NCI-H2171 treated with DMSO at 0.1 percent for 48 hours (cell line): Measurements from ENCODE around the gene PEAK3.

Experiments
- DNase-seq: peaks from one replicate; lab custom pipeline; 2025; lab: John Stamatoyannopoulos, UW

Gene PEAK3

DNA sequence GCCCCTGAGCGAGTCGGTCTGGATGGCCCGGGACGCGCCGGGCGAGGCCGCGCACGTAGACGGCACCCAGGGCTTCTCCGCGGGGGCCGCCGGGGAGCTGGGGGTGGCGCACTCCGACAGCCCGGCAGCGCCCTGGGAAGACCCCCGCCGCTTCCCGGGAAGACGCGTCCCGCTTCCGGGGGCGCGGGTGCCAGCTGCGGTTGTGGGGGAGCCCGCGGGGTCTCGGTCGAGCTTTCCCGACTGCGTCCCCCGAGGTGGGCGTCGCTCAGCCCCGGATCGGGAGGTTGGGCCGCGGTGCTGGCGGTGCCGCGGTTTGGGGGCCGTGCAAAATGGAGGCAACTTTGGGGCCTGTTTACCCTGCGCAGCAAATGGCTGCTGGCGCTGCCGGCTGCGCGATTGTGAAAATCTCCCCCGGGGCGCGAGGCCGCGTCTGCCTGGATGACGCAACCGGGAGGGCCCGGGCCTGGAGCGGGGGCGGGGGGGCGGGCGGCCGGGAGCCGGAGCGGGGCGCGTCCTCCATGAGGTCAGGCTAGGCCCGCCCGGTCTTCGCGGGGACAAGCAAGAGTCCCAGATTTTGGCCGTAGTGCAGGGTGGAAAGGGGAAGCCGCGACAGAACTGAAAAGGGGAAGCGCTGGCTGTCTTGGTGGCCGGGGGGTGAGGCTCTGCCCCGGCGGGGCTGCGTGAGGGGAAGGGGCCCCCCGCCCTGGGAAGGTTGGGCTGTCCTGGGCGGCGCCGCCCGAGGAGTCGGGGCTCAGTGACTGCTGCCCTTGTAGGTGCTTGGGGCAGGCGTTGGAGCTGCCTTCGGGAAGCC, 11.3 kb downstream of the PEAK3 start:
- DNase-seq = peak; percentile 30

DNA sequence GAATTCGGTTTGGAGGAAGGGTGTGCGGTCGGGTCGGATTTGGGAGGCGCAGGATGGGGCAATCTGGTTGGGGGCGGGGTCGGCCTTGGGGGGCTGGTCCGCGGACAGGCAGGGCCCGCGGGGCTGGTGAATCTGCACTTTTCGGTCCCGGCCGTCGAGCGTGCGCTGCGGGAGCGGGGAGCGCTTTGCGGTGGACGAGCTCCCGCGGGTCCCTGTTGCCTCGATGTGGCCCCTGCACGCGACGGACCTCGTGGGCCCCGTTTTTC, 11.9 kb downstream of the PEAK3 start:
- no peak for DNase-seq

DNA sequence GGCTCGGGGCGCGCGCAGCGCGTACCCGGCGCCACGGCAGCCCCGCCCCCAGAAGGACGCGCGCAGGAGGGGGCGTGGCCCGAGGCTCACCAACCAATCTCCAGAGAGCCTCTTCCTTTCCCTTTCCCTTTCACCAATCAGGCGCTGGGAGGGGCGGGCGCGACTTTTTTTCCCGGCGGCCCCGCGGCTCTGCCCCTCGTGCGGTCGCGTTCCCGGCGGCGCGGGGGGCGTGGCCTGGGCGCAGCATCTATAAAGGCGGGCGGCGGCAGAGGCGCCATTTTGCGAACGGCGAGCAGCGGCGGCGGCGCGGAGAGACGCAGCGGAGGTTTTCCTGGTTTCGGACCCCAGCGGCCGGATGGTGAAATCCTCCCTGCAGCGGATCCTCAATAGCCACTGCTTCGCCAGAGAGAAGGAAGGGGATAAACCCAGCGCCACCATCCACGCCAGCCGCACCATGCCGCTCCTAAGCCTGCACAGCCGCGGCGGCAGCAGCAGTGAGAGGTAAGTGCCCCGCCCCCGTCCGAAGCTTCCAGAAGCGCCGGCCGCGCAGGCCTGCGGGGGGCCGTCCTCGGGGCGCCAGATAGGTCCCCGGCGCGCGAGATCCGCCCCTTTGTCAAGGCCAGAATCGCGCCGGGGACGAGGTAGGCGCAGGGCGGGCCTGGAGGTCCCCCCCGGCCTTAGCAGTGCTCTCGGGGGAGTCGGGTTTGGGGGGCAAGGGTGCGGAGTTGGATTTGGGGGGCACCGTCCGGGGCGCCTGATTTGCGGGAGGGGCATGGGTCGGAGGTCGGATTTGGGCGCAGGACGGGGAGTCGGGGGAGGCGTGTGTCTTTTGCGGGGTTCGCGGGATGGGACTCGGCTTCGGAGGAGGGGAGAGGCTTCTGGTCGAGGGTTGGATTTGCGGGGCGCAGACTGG, 12.5 kb downstream of the PEAK3 start:
- peak; percentile 94 for DNase-seq

DNA sequence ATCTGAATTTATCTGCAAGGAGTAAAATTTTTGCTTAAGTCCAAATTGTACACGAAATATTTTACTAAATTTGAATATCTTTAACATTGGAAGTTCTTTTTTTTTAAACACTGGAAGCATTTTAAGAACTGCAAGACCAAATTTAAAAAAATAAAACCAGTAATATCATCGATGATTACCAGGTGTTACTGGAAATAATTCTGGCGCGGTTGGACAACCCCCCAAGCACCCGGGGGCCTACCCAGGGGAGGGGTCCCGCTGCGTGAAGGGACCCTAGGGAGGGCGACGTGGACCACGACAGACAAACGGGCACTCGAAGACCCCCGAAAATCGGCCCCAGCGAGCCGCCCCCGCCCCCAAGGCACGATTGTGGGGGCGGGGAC, 13.1 kb downstream of the PEAK3 start:
- DNase-seq = no peak

DNA sequence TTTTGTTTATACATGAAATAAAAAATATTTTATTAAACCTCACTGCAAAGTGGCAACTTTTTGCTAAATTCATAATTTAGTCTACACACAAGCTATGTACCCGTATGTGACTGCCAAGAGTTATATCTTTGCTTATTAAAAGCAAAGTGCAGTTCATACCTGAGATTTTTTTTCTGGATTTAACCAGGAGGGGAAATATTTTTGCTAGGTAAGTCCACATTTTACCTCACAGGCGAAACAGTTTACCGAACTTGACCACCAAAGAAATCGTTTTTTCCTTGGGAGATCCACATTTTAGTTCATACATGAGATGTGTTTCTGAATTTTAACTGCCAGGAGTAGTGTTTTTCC, 13.5 kb downstream of the PEAK3 start:
- no peak for DNase-seq

DNA sequence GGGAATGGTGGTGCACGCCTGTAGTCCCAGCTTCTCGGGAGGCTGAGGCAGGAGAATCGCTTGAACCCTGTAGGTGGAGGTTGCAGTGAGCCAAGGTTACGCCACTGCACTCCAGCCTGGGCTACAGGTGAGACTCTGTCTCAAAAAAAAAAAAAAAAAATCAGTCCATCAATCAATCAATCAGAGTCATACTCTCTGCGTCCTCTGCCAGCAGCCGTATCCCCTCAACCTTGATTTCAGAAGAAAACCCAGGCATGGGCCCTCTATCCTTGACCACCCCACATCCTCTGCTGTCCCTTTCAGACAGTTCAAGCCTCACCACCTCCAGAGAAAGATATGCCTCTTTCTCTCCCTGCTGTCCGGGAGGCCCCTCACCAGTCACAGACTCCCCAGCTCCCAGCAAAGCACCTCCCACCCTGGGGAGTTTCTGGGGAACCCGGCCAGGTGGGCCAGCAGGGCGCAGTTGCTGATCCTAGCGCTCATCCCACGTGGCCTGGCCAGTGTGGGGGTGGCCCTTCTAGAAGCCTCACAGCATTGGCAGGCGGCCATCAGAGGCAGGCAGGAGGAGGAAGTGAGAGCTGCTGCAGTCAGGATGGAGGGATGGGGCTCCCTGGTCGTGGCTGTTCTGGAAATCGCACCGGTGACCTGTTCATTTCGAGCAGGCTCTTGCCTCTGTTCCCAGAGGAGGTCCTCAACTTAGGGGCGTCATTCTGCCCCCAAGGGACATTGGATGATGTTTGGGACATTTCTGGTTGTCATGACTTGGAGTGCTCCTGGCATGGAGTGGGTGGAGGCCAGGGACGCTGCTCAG, 15.6 kb downstream of the PEAK3 start:
- no peak for DNase-seq

DNA sequence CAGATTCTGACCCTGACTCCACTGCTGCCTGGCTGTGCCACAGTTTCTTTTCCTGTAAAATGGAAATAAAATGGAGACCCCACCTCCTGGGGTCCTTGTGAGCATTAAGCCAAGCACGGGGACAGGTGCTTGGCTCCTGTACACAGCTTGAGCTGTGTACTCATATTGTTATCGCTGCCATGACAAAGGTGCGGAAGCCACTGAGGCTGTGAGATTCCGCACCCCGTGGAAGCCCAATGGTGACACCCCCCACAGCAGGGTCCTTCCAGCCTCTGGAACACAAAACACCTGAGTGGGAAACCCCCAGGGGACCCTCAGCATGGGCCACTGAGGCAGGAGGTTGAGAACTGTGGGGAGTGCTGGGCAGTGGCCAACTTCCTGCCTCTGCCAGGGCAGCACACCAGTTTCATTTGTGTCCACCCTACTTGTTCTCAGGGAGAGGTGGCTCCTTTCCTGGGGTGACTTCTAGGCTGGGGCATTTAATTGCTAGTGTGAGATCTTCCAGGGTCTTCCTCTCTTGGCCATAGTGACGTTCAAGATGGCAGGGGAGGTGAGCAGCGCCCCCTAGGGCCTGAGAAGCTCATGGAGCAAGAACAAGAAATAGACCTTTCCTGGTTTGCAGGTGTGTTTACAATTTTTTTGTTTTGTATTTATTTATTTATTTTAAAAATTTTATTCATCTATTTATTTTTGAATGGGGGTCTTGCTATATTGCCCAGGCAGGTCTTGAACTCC, 20.4 kb downstream of the PEAK3 start:
- DNase-seq = no peak

DNA sequence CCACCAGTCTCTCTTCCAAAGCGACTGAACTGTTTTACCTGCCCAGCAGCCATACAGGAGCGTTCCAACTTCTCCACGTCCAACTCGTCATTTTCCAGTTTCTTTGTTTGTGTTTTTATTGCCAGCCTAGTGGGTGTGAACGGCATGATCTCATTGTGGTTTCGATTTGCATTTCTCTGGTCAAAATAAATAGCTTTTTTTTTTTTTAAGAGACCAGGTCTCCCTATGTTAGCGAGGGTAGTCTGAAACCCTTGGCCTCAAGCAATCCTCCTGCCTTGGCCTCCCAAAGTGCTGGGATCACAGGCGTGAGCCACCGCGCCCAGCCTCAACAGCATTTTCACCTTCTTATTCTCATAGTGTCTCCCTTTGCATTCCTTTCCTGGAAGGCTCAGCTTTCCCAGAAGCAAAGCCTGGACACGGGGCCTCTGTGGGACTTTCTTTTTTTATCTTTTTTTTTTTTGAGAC, 21.6 kb downstream of the PEAK3 start:
- DNase-seq = no peak

DNA sequence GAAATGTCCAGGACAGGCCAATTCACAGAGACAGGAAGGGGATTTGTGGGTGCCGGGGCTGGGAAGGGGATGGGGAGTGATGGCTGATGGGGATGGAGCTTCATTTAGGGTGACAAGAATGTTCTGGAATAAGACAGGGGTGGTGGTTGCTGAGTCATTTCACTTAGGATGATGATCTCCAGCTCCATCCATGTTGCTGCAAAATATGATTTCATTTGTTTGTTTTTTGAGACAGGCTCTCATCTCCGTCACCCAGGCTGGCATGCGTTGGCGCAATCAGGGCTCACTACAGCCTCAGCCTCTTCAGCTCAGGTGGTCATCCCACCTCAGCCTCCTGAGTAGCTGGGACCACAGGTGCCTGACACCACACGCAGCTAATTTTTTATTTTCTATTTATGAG, 22.6 kb downstream of the PEAK3 start:
- no peak for DNase-seq

DNA sequence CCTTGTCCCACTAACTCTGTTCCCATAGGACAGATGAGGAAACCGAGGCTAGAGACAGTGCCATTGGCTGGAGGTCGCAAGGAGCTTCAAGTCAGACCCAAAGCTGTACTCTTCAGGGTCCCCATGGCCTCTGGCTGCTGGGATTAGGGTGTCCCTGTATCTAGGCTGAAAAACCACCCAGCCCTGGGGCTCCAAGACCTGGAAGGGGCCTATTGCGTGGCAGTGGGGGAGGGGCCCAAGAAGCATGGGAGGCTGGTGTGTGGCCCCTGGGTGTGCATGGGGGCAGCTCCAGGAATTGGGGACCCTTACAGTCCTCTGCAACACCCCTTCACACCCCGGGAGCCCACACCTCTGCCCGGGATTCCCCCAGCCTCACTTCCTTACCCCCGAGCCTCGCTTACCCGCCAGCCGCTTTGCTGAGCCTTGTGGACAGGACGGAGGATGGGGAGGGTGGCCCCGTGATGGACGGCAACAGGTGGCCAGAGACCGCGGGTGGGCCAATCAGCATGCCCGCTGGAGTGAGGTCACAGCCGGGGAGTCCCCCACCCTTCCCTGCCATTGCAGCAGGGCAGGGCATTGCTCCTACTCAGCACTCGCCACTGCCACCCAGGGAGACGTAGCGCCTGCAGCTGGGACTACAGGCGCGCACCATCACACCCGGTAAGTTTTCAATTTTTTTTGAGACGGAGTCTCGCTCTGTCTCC, 25.8 kb downstream of the PEAK3 start, which contains the start of gene JSRP1:
TSS of gene JSRP1 (minus strand) at position 436 of the 704 bp plus-strand sequence. CDS start 1,103 bp downstream, outside the sequence.
- DNase-seq = no peak

DNA sequence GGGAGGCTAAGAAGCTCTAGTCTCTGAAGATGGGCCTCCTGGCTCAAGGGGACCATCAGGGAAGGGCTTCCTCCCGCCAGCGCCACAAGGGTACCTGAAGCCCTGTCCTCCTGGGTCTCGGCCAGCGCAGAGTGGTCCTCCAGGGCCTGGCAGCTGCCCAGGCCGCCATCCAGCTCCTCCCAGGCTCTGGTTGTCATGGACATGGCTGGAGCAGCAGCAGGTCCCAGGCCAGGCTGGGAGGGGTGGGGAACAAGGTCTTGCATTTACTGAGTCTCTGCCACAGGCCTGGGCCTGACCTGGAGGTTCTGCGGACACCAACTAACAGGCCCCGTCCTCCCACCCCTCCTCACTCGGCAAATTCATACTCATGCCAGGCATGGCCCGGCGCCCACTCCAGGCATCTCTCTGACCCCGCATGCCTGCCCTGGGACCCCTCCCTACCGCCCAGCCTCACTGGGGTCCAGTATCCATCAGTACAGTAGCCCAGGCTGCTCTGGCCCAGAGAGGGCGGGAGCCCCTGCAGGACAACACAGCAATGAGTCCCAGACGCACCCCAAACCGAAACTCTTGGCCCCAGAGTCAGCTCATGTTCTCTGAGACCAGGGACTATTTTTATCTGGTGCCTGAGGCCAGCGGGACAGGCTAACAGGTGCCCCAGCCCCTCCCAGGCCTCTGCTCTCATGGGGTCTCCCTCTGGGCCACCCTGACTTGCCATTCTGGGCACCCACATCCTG, 26.7 kb downstream of the PEAK3 start:
- DNase-seq = no peak

DNA sequence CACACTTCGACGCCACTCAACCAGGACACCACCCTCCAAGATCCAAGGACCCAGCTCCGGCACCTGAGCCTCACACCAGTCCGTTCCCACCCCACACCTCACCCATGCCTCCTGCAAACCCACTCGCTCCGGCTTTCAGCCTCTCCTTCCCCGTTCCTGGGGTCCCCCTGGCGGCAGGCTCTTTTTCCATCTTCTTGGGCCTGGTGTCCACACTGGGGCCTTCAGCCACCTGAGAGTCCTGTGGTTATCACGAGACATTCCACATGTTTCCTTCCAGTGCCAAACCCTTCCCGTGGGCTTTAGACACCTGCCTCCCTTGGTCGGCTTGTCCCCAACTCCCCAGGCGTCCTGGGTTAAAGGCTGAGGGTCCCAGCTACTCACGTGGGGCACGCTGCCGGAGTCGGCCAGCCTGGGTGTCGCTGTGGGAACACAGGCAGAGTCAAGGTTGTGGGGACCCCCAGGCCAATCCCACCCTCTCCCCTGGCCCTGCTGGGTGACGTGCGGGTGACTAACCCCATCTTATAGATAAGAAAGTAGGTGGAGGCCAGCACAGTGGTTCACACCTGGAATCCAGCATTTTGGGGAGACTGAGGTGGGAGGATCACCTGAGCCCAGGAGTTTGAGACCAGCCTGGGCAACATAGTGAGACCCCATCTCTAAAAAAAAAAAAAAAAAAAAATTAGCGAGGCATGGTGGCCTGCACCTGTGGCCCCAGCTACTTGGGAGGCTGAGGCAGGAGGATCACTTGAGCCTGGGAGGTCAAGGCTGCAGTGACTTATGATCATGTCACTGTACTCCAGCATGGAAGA, 27.7 kb downstream of the PEAK3 start:
- DNase-seq = no peak

DNA sequence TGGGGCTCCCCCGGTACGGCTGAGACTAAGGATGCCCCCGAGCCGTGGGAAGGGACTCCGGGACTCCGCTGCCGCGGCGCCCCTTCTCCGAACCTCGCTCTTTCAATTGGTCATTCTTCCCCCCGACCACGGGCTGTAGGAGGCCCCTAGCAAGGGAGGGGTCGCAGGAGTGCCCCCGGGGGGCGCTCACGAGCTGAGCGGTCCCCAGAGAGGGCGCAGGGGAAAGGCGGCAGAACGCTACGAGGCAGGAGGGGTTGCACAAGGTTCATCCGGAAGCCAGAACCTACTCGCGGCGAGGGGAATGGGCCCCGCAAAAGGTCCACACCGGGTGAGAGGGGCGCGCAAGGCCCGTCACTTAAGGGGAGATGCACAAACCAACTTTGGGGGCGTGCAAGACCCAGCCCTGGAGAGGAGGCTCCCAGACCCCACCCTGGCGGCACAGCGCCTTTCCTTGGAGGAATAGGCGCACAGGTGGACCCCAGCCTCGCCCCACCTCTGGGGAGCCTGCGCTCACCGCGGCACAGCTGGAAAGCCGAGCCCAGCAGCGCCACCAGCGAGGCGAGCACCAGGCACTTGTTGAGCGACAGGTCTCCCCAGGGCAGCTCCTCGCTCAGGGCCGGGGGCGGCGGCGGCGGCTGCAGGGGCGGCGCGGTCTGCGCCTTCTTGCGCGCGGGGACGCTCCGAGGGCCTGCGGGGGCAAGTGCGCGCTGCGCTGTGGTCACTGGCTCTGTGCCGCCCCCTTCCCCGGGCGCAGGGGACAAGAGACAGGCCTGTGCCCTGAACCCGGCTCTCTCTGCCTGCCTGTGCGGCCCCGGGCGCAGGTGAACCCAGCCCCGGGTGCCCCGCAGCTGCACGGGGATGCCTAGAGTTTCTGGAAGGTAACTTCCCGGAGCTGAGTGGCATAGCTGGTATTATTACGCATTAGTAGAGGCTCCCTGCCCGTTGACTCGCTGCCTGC, 28.6 kb downstream of the PEAK3 start:
- DNase-seq = no peak

DNA sequence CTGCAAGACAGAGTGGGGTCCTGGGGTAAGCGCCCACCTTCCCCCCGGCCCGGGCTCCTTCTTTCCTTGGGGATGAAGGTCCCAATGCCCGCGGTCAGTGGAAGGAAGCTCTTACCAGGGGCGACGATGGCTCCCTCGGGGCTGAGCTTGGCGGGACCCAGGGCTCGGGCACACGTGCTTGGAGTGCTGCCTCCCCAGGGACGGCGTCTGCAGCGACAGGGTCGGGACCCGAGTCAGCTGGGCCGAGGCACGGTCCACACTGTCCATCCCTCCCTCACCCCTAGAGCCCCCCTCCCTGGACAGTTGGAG, 29.2 kb downstream of the PEAK3 start:
- no peak for DNase-seq

DNA sequence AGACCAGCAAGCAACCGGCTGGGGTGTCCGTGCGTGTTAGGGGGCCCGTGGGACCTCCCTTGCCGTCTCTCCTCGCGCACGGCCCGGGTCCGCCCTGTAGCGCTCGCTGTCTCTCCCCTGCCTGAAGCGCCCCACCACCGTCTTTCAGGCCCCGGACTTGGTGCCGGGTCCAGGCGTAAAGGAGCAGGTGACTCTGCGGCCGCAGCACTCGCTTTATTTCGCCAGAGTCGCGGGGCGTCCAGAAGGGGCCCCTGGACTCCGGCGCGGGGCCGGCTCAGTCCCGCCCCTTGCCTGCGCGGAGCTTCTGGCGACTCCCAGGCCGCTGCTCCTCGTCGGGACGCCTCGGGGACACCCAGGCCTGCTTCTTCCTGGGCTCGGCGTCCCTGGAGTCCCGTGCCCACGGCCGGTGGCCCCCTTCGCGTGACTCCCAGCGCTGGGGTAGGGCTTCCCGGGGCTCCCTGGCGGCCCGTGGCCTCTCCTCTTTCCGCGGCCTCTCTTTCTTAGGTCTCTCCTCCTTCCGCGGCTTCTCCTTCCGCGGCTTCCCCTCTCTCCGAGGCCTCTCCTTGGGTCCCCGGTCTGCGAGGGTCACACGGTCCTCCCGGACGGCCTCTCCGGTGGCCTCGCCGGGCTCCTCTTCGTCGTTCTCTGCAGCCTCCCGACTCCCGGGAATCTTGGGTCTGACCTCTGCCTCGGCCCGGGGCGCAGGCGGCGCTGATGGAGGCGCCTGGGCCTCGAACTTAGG, 29.7 kb downstream of the PEAK3 start:
- no peak for DNase-seq

DNA sequence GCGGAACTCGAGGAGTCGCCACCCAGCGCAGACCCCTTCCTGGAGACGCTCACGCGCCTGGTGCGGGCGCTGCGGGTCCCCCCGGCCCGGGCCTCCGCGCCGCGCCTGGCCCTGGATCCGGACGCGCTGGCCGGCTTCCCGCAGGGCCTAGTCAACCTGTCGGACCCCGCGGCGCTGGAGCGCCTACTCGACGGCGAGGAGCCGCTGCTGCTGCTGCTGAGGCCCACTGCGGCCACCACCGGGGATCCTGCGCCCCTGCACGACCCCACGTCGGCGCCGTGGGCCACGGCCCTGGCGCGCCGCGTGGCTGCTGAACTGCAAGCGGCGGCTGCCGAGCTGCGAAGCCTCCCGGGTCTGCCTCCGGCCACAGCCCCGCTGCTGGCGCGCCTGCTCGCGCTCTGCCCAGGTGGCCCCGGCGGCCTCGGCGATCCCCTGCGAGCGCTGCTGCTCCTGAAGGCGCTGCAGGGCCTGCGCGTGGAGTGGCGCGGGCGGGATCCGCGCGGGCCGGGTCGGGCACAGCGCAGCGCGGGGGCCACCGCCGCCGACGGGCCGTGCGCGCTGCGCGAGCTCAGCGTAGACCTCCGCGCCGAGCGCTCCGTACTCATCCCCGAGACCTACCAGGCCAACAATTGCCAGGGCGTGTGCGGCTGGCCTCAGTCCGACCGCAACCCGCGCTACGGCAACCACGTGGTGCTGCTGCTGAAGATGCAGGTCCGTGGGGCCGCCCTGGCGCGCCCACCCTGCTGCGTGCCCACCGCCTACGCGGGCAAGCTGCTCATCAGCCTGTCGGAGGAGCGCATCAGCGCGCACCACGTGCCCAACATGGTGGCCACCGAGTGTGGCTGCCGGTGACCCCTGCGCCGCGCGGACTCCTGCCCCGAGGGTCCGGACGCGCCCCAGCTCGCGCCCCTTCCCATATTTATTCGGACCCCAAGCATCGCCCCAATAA, 30.6 kb downstream of the PEAK3 start:
- DNase-seq = no peak

DNA sequence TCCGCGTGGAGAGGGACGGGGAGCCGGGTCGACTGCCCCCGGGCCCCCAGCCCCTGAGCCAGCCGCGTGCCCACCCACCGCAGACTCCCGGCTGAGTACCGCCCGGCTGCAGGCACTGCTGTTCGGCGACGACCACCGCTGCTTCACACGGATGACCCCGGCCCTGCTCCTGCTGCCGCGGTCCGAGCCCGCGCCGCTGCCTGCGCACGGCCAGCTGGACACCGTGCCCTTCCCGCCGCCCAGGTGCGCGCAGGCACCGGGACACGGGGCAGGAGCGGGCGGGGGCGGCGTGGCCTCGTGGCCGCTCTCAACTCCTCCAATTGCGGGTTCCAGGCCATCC, 31.2 kb downstream of the PEAK3 start:
- no peak for DNase-seq
